OCI-LY3 (cell line): Measurements from ENCODE around the gene SATB2.

Source experiments
- H2AFZ ChIP-seq: fragments of 200-600, 300-600 bp; shearing (Covaris generic); 2 replicates; pipeline ENCODE4 v1.6.0; 2014; ENCODE audit warnings: antibody characterized with exemption, low read depth, low read length
- H3K27ac ChIP-seq: fragments of 200-600, 300-600 bp; sonication (generic); 2 replicates; pipeline ENCODE4 v1.5.1; 2014; ENCODE audit warnings: mild to moderate bottlenecking, low read length, moderate library complexity, mixed read lengths
- H3K27me3 ChIP-seq: fragments of 200-600, 300-600 bp; sonication (generic); 2 replicates; pipeline ENCODE4 v1.6.1; 2014; ENCODE audit warnings: low read depth, low read length, mixed read lengths
- H3K36me3 ChIP-seq: fragments of 200-600, 300-600 bp; sonication (generic); replicated peaks from 2 replicates; pipeline ENCODE3; 2014; ENCODE audit warnings: low read depth, low read length, mixed read lengths
- H3K4me1 ChIP-seq: fragments of 300-600, 200-600 bp; sonication (generic); 2 replicates; pipeline ENCODE4 v1.6.1; 2014; ENCODE audit warnings: low read length, mixed read lengths
- H3K4me2 ChIP-seq: fragments of 200-600, 300-600 bp; sonication (generic); 2 replicates; pipeline ENCODE4 v1.6.1; 2014; ENCODE audit warnings: low read length, mixed read lengths
- H3K4me3 ChIP-seq: fragments of 300-600, 200-600 bp; sonication (generic); 2 replicates; pipeline ENCODE4 v1.5.1; 2014; ENCODE audit warnings: antibody characterized with exemption, mild to moderate bottlenecking, low read length, moderate library complexity
- H3K79me2 ChIP-seq: fragments of 300-600, 200-600 bp; shearing (Covaris generic); 2 replicates; pipeline ENCODE4 v1.6.1; 2014; ENCODE audit warnings: mild to moderate bottlenecking, low read length, mixed read lengths
- H3K9ac ChIP-seq: fragments of 300-600, 200-600 bp; shearing (Covaris generic); 2 replicates; pipeline ENCODE4 v1.6.0; 2014; ENCODE audit warnings: mild to moderate bottlenecking, low read length, moderate library complexity
- H3K9me3 ChIP-seq: fragments of 200-600, 300-600 bp; shearing (Covaris generic); 2 replicates; pipeline ENCODE4 v1.6.1; 2014; ENCODE audit warnings: low read length, mixed read lengths; ENCODE audit not compliant: insufficient read depth
- H4K20me1 ChIP-seq: fragments of 200-600, 300-600 bp; sonication (generic); 2 replicates; pipeline ENCODE4 v1.6.1; 2016; ENCODE audit warnings: low read length, mixed read lengths; ENCODE audit not compliant: insufficient read depth
- CTCF ChIP-seq: fragments of 200-600, 300-600 bp; sonication (generic); IDR thresholded peaks from 2 replicates; pipeline ENCODE4 v1.5.1; 2014; ENCODE audit warnings: antibody characterized with exemption, low read length, low read depth
- EZH2phosphoT487 ChIP-seq: fragments of 200-600 bp; shearing (Covaris generic); IDR thresholded peaks from 2 replicates; pipeline ENCODE4 v1.6.1; 2018; ENCODE audit warnings: antibody characterized with exemption, mixed run types, low read depth

The SATB2 gene

GRCh38 chr2:199462956-199463692, 5.4 kb upstream of the SATB2 start:
- no peaks in the 10 kb centered on the region for H3K36me3 ChIP-seq
- no peaks in the 10 kb centered on the region for H4K20me1 ChIP-seq
- TF ChIP-seq EZH2phosphoT487: no peak
- no peak for TF ChIP-seq CTCF
- no peak overlapping the region for H3K4me3 ChIP-seq
- H3K27ac ChIP-seq: no peak overlapping the region
- no peaks in the 10 kb centered on the region for H3K9me3 ChIP-seq
- H3K4me1 ChIP-seq: 0 out of 2 replicates have a peak, but pooled peaks cover 3% of the 10 kb centered on the region
- H3K4me2 ChIP-seq: no peak overlapping the region
- no peaks in the 10 kb centered on the region for H3K79me2 ChIP-seq
- no peak overlapping the region for H2AFZ ChIP-seq
- no peaks in the 10 kb centered on the region for H3K27me3 ChIP-seq
- no peak overlapping the region for H3K9ac ChIP-seq

GRCh38 chr2:199462347-199462955, 4.7 kb upstream of the SATB2 start:
- Histone ChIP-seq H3K4me3 (no peak overlapping the region), H3K27ac (no peak overlapping the region), H2AFZ (no peak overlapping the region), H3K4me1 (0 out of 2 replicates have a peak, but pooled peaks cover 3% of the 10 kb centered on the region), H3K9ac (no peak overlapping the region), H3K9me3 (no peaks in the 10 kb centered on the region), H3K27me3 (no peaks in the 10 kb centered on the region), H3K79me2 (no peaks in the 10 kb centered on the region), H3K4me2 (no peak overlapping the region), H4K20me1 (no peaks in the 10 kb centered on the region), H3K36me3 (no peaks in the 10 kb centered on the region)
- TF ChIP-seq EZH2phosphoT487: no peak
- no peak for TF ChIP-seq CTCF

- Histone ChIP-seq H3K36me3 (no peaks in the 10 kb centered on the region), H3K79me2 (no peaks in the 10 kb centered on the region), H3K4me3 (no peak overlapping the region), H3K27ac (no peak overlapping the region), H3K4me1 (0 out of 2 replicates have a peak, but pooled peaks cover 3% of the 10 kb centered on the region), H3K27me3 (no peaks in the 10 kb centered on the region), H3K4me2 (no peak overlapping the region), H4K20me1 (no peaks in the 10 kb centered on the region), H2AFZ (no peak overlapping the region), H3K9ac (no peak overlapping the region), H3K9me3 (no peaks in the 10 kb centered on the region)
- TF ChIP-seq CTCF (no peak), EZH2phosphoT487 (no peak)
These were observed 4.1 kb upstream of the SATB2 start for GRCh38 chr2:199461711-199462346.
